Trophoblast cell (in vitro differentiated cells and primary cell): ENCODE results near the gene NFIB.

ENCODE experiments used
- DNase-seq, 2 donors: peaks; one replicate each; pipeline ENCODE4 v3.0.0-alpha.2; 2016
- H2AFZ ChIP-seq: 2 replicates; pipeline ENCODE4 v1.6.1; 2013; ENCODE audit warnings: low read length, moderate library complexity, mild to moderate bottlenecking; ENCODE audit not compliant: insufficient read depth, poor library complexity
- H2AK5ac ChIP-seq: 2 replicates; pipeline ENCODE4 v1.6.1; 2013; ENCODE audit warnings: mild to moderate bottlenecking, low read length
- H2BK120ac ChIP-seq: 2 replicates; pipeline ENCODE4 v1.6.1; 2013; ENCODE audit warnings: low read length, mild to moderate bottlenecking, moderate library complexity; ENCODE audit not compliant: insufficient read depth, poor library complexity
- H2BK12ac ChIP-seq: 2 replicates; pipeline ENCODE4 v1.6.1; 2013; ENCODE audit warnings: mild to moderate bottlenecking, low read length, moderate library complexity
- H2BK5ac ChIP-seq: 2 replicates; pipeline ENCODE4 v1.6.1; 2013; ENCODE audit warnings: low read length, low read depth, moderate library complexity, mild to moderate bottlenecking; ENCODE audit not compliant: poor library complexity
- H3K14ac ChIP-seq: 2 replicates; pipeline ENCODE4 v1.6.1; 2013; ENCODE audit warnings: mild to moderate bottlenecking, low read length
- H3K18ac ChIP-seq: 2 replicates; pipeline ENCODE4 v1.6.1; 2013; ENCODE audit warnings: mild to moderate bottlenecking, low read length
- H3K23ac ChIP-seq: 2 replicates; pipeline ENCODE4 v1.6.1; 2013; ENCODE audit warnings: low read length
- H3K27ac ChIP-seq: 2 replicates; pipeline ENCODE4 v1.5.1; 2013; ENCODE audit warnings: low read depth, mild to moderate bottlenecking, inconsistent platforms, low read length, moderate library complexity
- H3K27me3 ChIP-seq: 2 replicates; pipeline ENCODE4 v1.6.1; 2013; ENCODE audit warnings: inconsistent platforms, mild to moderate bottlenecking, low read length, moderate library complexity; ENCODE audit not compliant: insufficient read depth
- H3K36me3 ChIP-seq, 2 experiments: 1 replicate in 1 of 2; 2 replicates in 1 of 2; pipeline ENCODE4 v1.6.1; 2013; ENCODE audit warnings: low read length in 2 of 2, mild to moderate bottlenecking in 2 of 2, moderate library complexity in 1 of 2; ENCODE audit not compliant: insufficient read depth in 2 of 2, control insufficient read depth in 1 of 2
- H3K4ac ChIP-seq: 2 replicates; pipeline ENCODE4 v1.6.1; 2013; ENCODE audit warnings: low read depth, mild to moderate bottlenecking, low read length, moderate library complexity
- H3K4me1 ChIP-seq, 2 experiments: 1 replicate in 1 of 2; 2 replicates in 1 of 2; pipeline ENCODE4 v1.6.1; 2013; ENCODE audit warnings: low read length in 2 of 2, mild to moderate bottlenecking in 2 of 2, moderate library complexity in 1 of 2; ENCODE audit not compliant: insufficient read depth in 2 of 2, control insufficient read depth in 1 of 2
- H3K4me2 ChIP-seq: 2 replicates; pipeline ENCODE4 v1.6.1; 2013; ENCODE audit warnings: inconsistent platforms, mild to moderate bottlenecking, low read length, moderate library complexity
- H3K4me3 ChIP-seq: 2 replicates; pipeline ENCODE4 v1.5.1; 2013; ENCODE audit warnings: mild to moderate bottlenecking, low read depth, low read length, inconsistent platforms
- H3K79me1 ChIP-seq: one replicate; pipeline ENCODE4 v1.6.1; 2013; ENCODE audit warnings: low read length
- H3K79me2 ChIP-seq: 2 replicates; pipeline ENCODE4 v1.6.1; 2013; ENCODE audit warnings: low read length, mild to moderate bottlenecking; ENCODE audit not compliant: control insufficient read depth, insufficient read depth, poor library complexity
- H3K9ac ChIP-seq: 2 replicates; pipeline ENCODE4 v1.6.1; 2013; ENCODE audit warnings: mild to moderate bottlenecking, low read length
- H3K9me3 ChIP-seq: 2 replicates; pipeline ENCODE4 v1.6.1; 2013; ENCODE audit warnings: low read depth, mild to moderate bottlenecking, control low read depth, inconsistent platforms, low read length; ENCODE audit not compliant: insufficient read depth
- H4K12ac ChIP-seq: 2 replicates; pipeline ENCODE4 v1.6.1; 2013; ENCODE audit warnings: low read depth, mild to moderate bottlenecking, low read length, moderate library complexity
- H4K8ac ChIP-seq: 2 replicates; pipeline ENCODE4 v1.6.1; 2013; ENCODE audit warnings: low read depth, mild to moderate bottlenecking, low read length, moderate library complexity
- H4K91ac ChIP-seq: one replicate; pipeline ENCODE4 v1.6.1; 2013; ENCODE audit warnings: low read depth, mild to moderate bottlenecking, low read length, moderate library complexity
- WGBS: extraction: QIAGEN DNeasy Blood & Tissue Kit; methylation state at CpG from one replicate; pipeline ENCODE4 v1.1.7; 2013; ENCODE audit warnings: missing lambda C conversion rate; ENCODE audit not compliant: insufficient read length, insufficient coverage; ENCODE audit errors: extremely low coverage; 5-methylcytosine and 5-hydroxymethylcytosine counted together

The NFIB gene

GRCh38 chr9:14346811-14347405 is 33.0 kb upstream of the NFIB start:
- WGBS = no CpG with 5 or more reads among the region's 37 CpGs
- Histone ChIP-seq H4K91ac (no peak overlapping the region), H4K8ac (no peak overlapping the region), H2AK5ac (no peak overlapping the region), H3K4ac (no peak overlapping the region), H3K18ac (no peak overlapping the region), H3K79me1 (no peaks in the 10 kb centered on the region), H3K27me3 (peaks cover 76% of the 10 kb centered on the region), H3K4me3 (peak overlapping the region; percentile 69), H4K12ac (no peak overlapping the region), H3K9ac (no peak overlapping the region), H2BK5ac (no peak overlapping the region), H3K14ac (no peak overlapping the region), H3K23ac (no peak overlapping the region), H3K36me3 (no peaks in the 10 kb centered on the region), H2BK12ac (no peak overlapping the region), H3K27ac (no peak overlapping the region), H2BK120ac (no peak overlapping the region), H3K79me2 (no peaks in the 10 kb centered on the region), H3K4me1 (peaks cover 16 to 31% of the 10 kb centered on the region in 2 experiments), H3K9me3 (no peaks in the 10 kb centered on the region), H3K4me2 (peak overlapping the region; percentile 95), H2AFZ (no peak overlapping the region)
- no peak for DNase-seq

GRCh38 chr9:14346231-14346791 is 32.4 kb upstream of the NFIB start:
- no peaks in the 10 kb centered on the region for H3K9me3 ChIP-seq
- no peak overlapping the region for H4K12ac ChIP-seq
- H4K8ac ChIP-seq = no peak overlapping the region
- peaks cover 16 to 31% of the 10 kb centered on the region in 2 experiments for H3K4me1 ChIP-seq
- peaks cover 76% of the 10 kb centered on the region for H3K27me3 ChIP-seq
- DNase-seq = no peak
- no peak overlapping the region for H2BK120ac ChIP-seq
- H2BK5ac ChIP-seq = no peak overlapping the region
- no peak overlapping the region for H2AK5ac ChIP-seq
- H2AFZ ChIP-seq = peak overlapping the region; percentile 23
- H3K79me1 ChIP-seq = no peaks in the 10 kb centered on the region
- H3K79me2 ChIP-seq = no peaks in the 10 kb centered on the region
- peak overlapping the region; percentile 11 for H3K4me3 ChIP-seq
- no peak overlapping the region for H3K27ac ChIP-seq
- no peak overlapping the region for H3K14ac ChIP-seq
- H3K36me3 ChIP-seq = no peaks in the 10 kb centered on the region
- H3K18ac ChIP-seq = no peak overlapping the region
- no peak overlapping the region for H3K9ac ChIP-seq
- H3K4me2 ChIP-seq = peak overlapping the region; percentile 95
- no peak overlapping the region for H4K91ac ChIP-seq
- no peak overlapping the region for H3K4ac ChIP-seq
- no peak overlapping the region for H2BK12ac ChIP-seq
- no CpG with 5 or more reads among the region's 35 CpGs for WGBS
- no peak overlapping the region for H3K23ac ChIP-seq

GRCh38 chr9:14345354-14346230 is 31.7 kb upstream of the NFIB start:
- H3K4me2 ChIP-seq = peak overlapping the region; percentile 95
- H3K9me3 ChIP-seq = no peaks in the 10 kb centered on the region
- no peak overlapping the region for H2BK5ac ChIP-seq
- no peaks in the 10 kb centered on the region for H3K79me1 ChIP-seq
- H2AK5ac ChIP-seq = no peak overlapping the region
- no peak overlapping the region for H4K12ac ChIP-seq
- no peak overlapping the region for H3K9ac ChIP-seq
- H3K36me3 ChIP-seq = no peaks in the 10 kb centered on the region
- no peak overlapping the region for H2BK120ac ChIP-seq
- H3K27me3 ChIP-seq = peaks cover 71% of the 10 kb centered on the region
- H3K4me3 ChIP-seq = peak overlapping the region; percentile 25
- H2BK12ac ChIP-seq = no peak overlapping the region
- no peak overlapping the region for H3K27ac ChIP-seq
- no peak overlapping the region for H3K23ac ChIP-seq
- no peak for DNase-seq
- no peaks in the 10 kb centered on the region for H3K79me2 ChIP-seq
- H3K14ac ChIP-seq = no peak overlapping the region
- H2AFZ ChIP-seq = no peak overlapping the region
- no peak overlapping the region for H3K18ac ChIP-seq
- H3K4ac ChIP-seq = no peak overlapping the region
- H3K4me1 ChIP-seq = peaks cover 16 to 31% of the 10 kb centered on the region in 2 experiments
- no peak overlapping the region for H4K8ac ChIP-seq
- H4K91ac ChIP-seq = no peak overlapping the region
- no CpG with 5 or more reads among the region's 45 CpGs for WGBS

GRCh38 chr9:14344941-14345353 is 31.0 kb upstream of the NFIB start:
- Histone ChIP-seq H2BK120ac (no peak overlapping the region), H4K8ac (no peak overlapping the region), H2BK5ac (no peak overlapping the region), H2AK5ac (no peak overlapping the region), H3K79me2 (no peaks in the 10 kb centered on the region), H3K14ac (no peak overlapping the region), H3K36me3 (no peaks in the 10 kb centered on the region), H3K4me2 (no peak overlapping the region), H3K27ac (no peak overlapping the region), H3K4me3 (no peak overlapping the region), H4K12ac (no peak overlapping the region), H3K9ac (no peak overlapping the region), H2AFZ (no peak overlapping the region), H3K9me3 (no peaks in the 10 kb centered on the region), H2BK12ac (no peak overlapping the region), H3K27me3 (peaks cover 65% of the 10 kb centered on the region), H3K4me1 (peaks cover 16 to 31% of the 10 kb centered on the region in 2 experiments), H3K18ac (no peak overlapping the region), H4K91ac (no peak overlapping the region), H3K23ac (no peak overlapping the region), H3K4ac (no peak overlapping the region), H3K79me1 (no peaks in the 10 kb centered on the region)
- no CpG with 5 or more reads among the region's 9 CpGs for WGBS
- DNase-seq = no peak
